Hematopoietic multipotent progenitor cell treated with erythropoietin and hydrocortisone succinate and interleukin-3 and kit ligand, for 8 days (in vitro differentiated cells): Measurements from ENCODE around the gene MRPL54.

Source experiments
- DNase-seq: peaks from one replicate; pipeline ENCODE4 v3.0.0-alpha.2; 2015

MRPL54 gene

DNA sequence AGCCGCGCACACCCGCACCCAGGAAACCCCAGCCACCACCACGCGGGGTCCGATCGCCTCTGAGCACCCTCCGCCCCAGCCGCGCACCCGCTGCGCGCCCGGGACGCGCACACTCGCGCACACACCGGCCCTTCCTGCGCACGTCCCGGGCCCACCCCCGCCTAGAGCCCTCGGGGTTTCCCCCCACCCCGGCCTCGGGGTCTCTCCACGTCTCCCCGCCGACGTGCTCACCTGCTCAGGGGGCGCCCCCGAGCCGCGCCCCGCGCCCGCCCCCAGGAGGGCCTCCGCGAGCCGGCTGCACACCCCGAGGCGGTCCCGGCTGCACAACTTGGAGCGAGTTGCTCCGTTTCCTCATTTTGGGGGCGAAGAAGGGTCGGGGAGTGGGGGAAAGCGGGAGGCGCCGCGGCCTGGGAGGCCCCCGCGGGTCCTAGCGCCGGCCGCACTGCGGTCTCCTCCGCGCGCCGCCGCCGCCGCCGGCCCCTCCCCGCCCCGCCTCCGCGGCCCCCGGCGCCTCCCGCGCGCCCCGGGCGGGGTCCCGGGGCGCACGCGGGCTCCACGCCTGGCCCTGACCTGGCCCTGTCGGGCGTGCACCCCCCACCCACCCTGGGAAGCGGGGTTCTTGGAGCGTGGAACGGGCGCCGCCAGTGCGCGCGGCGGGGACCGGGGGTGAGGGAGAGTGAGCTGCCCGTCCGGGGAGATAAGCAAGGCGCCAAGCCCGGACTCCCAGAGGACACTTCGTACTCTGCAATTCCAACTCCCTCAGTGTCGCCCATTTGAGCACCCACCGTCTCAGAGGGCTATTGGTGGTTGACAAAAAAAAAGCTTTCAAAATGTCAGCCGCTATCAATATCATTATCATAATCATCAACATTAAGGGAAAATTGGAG, 23.7 kb downstream of the MRPL54 start, which contains the start of gene MATK:
Gene MATK (minus strand): TSS at position 444 of the 887 bp plus-strand sequence. CDS start 1,246 bp downstream, outside the sequence.
- DNase-seq: no peak

GRCh38 chr19:3788996-3789778, 26.7 kb downstream of the MRPL54 start:
- no peak for DNase-seq

DNA sequence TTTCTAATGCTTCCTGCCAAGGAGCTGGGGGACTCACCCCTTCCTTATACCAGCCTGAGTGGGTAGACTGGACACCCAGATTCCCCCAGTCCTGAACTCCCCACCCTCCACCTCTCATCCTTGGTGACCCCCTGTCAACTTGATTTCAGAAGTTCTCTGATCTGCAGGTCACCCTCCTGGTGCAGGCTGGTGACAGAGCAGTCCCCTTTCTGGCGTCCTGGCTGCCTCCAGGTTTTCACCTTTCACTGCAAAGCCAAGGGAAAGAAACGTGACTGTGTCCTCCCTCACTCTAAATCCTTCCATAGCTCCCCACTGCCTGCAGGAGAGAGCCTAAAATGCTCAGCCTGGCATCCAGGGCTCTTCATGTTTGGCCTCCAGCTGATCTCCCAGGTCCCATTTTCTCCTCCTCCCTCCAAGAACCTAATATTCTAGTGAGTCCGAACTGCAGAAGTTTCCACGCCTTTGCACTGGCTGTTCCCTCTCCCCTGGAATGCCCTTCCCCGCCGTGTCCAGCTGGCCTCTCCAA, 27.8 kb downstream of the MRPL54 start:
- DNase-seq: no peak

DNA sequence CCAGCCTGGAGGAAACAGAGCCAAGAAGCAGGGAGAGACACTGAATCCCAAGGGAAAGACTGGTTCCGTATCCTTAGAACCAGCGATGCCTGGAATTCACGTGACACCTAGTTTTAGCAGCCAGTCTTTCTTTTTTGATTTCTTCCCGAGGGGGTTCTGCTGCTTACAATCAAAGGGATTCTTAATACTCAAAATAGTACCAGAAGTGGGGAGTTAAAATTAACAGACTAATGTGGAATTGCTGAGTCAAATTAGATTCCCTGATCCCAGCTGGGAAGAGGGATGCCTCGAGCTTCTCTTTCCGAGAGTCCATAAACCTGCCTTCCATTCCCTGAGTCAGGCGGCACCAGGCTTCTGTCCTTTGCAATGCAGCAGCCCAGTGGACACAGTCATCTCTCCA, 28.5 kb downstream of the MRPL54 start:
- no peak for DNase-seq

- no peak for DNase-seq
Measured at GRCh38 chr19:3792114-3792513, 29.6 kb downstream of the MRPL54 start.

GRCh38 chr19:3793799-3794198, 31.3 kb downstream of the MRPL54 start:
- DNase-seq: no peak

- DNase-seq: no peak
Measured at GRCh38 chr19:3796358-3796757, 33.9 kb downstream of the MRPL54 start.

DNA sequence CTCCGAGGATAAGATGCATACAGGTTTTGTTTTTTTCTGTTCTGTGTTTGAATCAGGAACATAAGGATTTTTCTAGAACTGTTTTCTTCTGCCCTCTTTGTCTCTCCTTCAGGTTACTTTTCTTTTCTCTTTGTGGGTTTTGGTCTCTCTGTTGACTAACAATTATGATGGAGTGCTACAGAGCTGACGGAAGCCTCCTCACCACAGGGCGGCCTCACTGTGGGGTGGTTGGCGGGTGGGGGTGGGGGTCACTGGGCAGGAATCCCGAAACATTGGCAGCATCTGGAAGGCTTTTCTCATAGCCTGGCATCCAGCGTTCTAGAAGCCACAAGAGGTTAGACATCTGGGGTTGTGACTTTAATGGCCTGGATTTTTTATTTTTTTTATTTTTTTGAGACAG, 35.7 kb downstream of the MRPL54 start:
- no peak for DNase-seq

GRCh38 chr19:3800996-3801395, 38.5 kb downstream of the MRPL54 start:
- DNase-seq: no peak

- DNase-seq: no peak
Measured at GRCh38 chr19:3801412-3802096, 39.1 kb downstream of the MRPL54 start.

GRCh38 chr19:3803114-3803888, 40.8 kb downstream of the MRPL54 start:
- no peak for DNase-seq

DNA sequence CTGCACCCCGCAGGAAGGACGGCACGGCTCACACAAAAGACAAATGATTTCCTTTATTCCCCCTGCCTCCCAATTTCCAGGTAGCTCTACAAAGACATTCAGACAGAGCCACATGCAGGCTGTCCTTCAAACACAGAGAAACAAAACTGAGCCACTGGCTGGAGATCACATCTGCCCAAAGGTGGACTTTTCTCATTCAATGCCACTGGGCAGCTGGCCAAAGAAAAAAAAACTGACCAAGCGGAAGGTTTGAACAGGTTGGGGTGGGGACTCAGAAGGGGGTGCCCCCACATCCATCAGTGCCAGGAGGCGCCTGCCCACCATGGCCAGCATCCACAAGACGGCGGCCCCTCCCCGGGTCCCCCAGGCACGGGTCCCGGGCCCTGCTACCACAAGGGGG, 41.5 kb downstream of the MRPL54 start:
- DNase-seq: no peak

DNA sequence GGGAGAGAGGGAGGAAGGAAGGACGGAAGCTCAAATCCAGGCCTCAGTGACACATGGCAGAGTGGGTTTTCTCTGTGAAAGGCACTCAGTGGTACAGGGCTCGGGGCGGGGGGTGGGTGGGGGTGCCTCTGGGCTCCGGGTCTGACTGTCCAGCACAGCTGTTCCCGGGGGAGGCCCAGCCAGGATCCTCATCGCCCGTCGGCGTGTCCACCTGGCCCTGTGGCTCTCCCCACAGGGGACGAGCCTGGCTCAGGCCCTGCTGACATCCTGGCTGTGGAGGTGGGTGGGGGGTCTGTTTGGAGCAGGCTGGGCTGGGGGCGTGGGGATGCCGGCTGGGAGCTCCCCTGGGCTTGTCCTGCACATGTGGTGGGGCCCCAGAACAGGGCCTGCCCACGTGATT, 41.9 kb downstream of the MRPL54 start:
- DNase-seq: no peak

DNA sequence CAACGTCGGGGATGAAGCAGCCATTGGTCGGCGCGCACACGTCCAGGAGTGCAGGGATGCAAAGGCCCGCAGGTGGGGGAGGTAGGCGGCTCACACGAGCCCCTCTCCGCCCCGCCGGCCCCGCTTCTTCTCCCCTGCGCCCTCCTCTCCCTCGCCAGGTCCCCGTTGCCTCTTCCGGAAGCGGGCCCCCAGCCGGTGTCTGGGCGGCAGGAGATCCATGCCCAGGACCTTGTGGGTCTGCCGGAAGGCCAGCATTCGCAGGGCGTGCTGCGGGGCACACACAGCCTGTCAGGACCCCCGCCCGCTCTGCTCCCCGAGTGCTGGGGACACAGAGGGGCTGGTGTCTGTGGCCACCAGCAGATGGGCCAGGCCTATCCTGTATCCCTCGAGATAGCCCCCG, 43.4 kb downstream of the MRPL54 start:
- DNase-seq: no peak

DNA sequence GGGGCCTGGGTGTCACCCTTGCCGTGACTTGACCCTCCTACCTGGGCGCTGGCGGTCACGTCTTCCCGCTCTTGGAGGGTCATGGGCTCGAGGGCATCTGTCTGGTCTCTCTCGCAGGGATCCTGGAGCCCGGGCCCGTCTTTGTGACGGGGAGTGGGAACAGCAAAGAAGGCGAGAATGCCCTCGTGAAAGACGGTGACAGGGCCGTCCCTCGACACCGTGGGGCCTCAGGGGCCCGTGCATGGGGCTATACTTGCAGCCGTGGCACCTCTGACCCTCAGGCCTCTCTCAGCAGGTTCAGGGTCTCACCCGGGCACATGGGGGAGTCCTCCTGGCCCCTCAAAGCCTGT, 44.6 kb downstream of the MRPL54 start:
- DNase-seq: no peak

DNA sequence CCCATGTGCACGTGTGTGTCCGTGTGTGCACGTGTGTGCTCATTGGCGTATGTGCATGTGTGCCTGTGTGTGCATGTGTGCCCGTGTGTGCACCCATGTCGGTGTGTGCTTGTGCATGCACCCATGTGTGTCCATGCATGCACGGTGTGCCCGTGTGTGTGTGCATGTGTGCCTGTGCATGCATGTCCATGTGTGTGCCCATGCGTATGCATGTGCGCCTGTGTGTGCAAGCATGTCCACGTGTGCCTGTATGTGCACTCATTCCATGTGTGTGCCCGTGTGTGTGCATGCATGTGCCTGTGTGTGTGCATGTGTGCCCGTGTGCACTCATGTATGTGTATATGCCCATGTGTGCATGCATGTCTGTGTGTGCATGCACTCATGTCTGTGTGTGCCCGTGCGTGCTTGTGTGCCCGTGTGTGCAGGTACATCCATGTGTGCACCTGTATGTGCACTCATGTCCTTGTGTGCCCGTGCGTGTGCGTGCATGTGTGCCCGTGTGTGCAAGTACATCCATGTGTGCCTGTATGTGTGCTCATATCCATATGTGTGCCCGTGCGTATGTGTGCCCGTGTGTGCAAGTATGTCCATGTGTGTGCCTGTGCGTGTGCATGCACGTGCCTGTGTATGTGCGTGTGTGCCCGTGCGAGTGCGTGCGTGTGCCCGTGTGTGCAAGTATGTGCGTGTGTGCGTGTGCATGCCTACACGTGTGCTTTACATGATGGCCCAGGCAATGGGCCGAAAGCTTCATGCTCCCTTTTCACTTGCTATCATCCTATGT, 45.3 kb downstream of the MRPL54 start:
- DNase-seq: no peak

DNA sequence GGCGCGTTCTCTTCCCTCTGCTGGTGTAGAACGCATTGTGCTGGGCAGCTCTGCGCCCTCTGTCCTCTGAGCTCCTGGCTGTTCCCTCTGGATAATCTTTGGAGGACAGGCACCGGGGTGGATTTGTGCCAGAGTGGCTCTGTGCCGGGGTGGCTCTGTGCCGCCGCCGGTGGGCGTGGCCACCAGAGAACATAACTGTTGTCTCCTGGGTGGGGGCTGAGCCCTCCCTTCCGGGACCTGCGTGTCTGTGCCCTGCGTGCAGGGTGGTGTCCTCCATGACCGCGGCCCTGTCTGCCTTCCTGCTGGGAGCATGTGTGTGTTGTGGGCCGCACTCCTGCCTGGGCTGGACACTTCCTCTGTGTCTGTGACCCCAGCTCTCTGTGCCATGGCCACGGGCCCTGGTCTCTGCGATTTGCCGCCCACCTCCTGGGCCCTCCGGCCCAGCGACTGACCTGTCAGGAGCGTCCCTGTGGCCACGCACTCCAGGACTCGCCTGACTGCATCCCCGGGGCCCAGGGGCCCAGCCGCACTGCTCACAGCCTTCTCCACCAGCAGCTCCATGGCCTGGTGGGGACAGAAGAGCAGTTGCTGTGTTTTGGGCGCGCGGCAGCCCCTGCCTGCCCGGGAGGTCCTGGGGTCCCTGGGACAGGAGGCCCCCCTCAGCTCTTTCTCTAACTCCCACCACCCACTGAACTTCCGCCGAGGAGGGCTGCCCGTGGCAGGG, 46.1 kb downstream of the MRPL54 start:
- no peak for DNase-seq

GRCh38 chr19:3809881-3810707, 47.6 kb downstream of the MRPL54 start:
- DNase-seq: no peak

GRCh38 chr19:3810708-3811355, 48.4 kb downstream of the MRPL54 start:
- DNase-seq: no peak
